Measurements from ENCODE around the gene ZNF235.
"Not testable (repeated sequence)": the region's sequence is repeated elsewhere in the genome, so short reads cannot be mapped to it uniquely, and the experiment has no call there.

ZNF235 gene

DNA sequence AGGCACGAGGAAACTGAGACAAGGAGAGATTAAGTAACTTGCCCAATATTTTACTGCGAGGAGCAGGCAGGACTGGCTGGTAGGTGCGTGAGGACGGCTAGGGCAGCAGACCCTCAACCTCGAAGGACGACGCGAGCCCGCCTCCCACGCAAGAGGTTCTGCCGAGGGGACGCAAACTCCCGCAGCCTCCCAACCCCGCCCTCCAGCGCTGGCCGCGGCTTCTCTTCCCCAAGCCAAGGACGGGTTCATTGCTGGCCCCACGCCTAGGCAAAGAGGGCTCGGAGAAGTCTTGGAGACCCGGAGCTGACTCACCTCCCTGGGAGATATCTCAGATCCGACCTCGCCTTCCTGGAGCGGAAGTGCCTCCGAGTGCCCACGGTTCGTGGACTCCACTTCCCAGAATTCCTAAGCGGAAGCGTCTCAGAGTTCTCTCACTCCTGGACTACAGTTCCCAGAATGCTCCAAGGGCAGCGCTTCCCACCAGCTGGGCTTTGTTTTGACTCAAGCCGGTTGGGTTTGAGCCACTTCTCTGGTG lies at the start of gene ZNF235:
Gene ZNF235, minus strand, starts transcription at position 367 of the 535 bp plus-strand sequence. CDS start 1,621 bp downstream, outside the sequence.
- DNase-seq = peak; percentile 5 to 92 (median 84)

- peak in 1 of 14 donors; percentile 74 for DNase-seq
Observed at GRCh38 chr19:44346556-44346955, 41.7 kb upstream of the ZNF235 start.

DNA sequence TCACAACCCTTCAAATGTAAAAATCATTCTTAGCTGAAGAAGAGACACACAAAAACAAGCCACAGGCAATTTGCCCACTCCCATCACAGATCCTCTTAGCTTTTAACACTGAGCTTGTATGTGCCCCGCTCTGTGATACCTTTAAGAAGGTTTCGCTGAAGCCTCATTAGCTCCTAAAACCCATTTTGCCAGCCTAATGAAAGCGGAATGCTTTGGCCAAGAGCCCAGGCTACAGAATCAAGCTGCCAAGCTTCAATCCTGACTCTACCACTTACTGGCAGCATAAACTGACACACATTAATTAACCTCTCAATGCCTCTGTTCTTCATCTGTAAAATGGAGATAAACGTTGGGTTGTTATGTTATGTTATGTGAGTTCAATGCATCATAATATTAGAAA lies 41.1 kb upstream of the ZNF235 start:
- DNase-seq = peak in 8 of 14 donors; percentile 2 to 82 (median 14)

- no peak for DNase-seq
Observed at GRCh38 chr19:44344255-44344654, 39.4 kb upstream of the ZNF235 start.

DNA sequence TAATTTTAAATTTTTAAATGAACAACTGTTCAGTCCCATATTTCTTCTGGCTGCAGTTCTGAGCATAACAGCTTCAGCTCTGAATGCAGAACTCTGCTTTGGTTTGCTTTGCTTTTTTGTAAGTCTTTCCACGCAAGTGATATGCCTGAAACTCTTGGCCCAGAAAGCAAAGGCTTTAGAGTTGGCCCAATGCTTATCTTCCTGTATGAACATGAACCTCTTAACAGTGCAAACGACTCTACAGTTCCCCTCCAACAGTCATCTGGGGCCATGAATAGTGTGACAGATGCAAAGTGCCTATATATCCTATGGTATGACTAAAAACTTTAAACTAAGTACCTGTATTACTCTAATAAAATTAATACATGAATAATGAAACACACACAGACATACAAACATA lies 37.0 kb upstream of the ZNF235 start:
- DNase-seq = no peak

DNA sequence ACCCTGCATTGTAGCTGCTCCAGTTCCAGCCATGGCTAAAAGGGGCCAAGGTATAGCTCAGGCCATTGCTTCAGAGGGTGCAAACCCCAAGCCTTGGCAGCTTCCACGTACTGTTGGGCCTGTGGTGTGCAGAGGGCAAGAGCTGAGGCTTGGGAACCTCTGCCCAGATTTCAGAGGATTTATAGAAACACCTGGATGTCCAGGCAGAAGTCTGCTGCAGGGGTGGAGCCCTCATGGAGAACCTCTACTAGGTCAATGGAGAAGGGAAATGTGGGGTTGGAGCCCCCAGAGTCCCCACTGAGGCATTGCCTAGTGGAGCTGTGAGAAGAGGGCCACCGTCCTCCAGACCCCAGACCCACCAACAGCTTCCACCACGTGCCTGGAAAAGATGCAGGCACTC lies 29.8 kb upstream of the ZNF235 start:
- DNase-seq = not testable (repeated sequence)

- DNase-seq = no peak
Observed at GRCh38 chr19:44332145-44332544, 27.3 kb upstream of the ZNF235 start.

DNA sequence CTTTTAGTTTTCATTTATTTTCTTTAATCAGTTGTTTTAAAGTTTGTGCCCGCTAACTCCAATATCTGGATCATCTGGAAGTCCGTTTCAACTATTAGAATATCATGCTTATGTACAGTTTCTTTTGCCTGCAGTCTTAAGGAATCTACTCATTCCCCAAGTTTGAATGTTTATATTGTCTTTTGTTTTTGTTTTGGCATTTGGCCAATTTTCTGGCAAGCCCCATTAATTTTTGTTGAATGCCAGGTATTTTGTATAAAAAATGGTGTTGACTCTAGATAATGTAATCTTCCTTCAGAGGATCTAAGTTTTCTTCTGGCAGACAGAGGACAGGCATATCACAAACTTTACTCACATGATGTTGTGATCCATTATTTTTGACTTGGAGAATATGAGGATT lies 11.1 kb upstream of the ZNF235 start:
- DNase-seq = no peak

GRCh38 chr19:44313231-44313630 lies 8.4 kb upstream of the ZNF235 start:
- DNase-seq = no peak

- DNase-seq = no peak
Observed at GRCh38 chr19:44308011-44308410, 3.2 kb upstream of the ZNF235 start.

- no peak for DNase-seq
Observed at GRCh38 chr19:44306283-44306682, 1.5 kb upstream of the ZNF235 start.

- no peak for DNase-seq
Observed at GRCh38 chr19:44305457-44305856, 632 bp upstream of the ZNF235 start.

DNA sequence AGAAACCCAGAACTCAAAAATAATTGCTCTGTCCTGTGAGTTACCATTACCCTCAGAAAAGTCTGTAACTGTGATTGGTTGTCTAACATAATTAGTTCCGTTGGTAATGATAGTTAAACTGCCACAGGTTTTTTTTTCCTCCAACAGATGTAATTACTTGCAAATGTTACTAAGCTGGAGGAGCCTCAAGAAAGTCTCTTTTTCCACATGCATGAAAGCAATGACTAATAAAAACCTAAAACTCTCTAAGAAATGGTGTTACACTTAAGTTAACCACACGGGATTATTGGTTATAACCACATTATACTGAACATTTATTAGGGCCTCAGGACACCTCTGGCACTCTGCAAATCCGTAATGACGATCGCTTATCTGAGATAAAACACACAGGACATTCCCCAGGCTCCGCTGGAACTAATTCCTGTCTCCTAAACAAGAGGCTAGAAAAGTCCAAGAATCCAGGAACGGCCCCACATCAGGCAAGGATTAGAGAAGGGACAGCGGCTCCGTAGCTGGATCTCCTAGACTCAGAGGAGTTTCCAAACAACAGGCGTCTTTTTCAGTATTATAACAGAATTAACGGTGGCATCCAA lies 753 bp downstream of the ZNF235 start:
- peak in 1 of 14 donors; percentile 5 for DNase-seq

GRCh38 chr19:44303320-44303719 lies 1.5 kb downstream of the ZNF235 start:
- no peak for DNase-seq

DNA sequence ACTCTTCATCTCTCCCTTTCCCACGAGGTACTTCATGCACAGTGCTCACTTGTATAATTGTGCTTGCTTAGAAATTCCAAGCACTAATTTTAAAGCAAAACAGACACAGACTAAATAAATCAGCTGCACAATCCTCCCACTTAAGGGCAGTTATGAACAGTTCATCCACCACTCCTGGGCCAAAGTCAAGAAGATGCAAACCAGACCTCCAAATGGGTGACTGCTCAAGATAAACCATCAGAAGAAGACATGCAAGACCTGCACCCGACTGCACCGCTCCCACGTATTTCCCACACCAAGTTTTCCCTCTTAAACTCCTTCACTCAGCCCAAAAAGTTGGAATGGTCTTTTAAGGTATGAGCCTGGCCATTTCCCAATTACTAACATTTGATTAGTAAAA lies 19.9 kb downstream of the ZNF235 start:
- no peak for DNase-seq

- DNase-seq = no peak
Observed at GRCh38 chr19:44282846-44283245, 22.0 kb downstream of the ZNF235 start.

DNA sequence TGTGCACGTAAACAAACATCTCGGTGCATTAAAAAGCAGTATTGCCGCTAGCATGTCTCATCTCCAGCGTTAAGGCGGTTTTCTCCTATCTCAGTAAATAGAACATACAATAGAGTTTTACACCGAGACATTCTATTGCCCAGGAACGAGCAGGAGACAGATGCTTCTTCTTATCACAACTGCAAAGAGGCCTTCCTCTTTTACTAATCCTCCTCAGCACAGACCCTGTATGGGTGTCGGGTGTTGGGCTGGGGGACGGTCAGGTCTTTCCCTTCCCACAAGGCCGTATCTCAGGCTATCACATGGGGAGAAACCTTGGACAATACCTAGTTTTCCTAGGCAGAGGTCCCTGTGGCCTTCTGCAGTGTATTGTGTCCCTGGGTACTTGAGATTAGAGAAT lies 23.9 kb downstream of the ZNF235 start:
- DNase-seq = no peak

DNA sequence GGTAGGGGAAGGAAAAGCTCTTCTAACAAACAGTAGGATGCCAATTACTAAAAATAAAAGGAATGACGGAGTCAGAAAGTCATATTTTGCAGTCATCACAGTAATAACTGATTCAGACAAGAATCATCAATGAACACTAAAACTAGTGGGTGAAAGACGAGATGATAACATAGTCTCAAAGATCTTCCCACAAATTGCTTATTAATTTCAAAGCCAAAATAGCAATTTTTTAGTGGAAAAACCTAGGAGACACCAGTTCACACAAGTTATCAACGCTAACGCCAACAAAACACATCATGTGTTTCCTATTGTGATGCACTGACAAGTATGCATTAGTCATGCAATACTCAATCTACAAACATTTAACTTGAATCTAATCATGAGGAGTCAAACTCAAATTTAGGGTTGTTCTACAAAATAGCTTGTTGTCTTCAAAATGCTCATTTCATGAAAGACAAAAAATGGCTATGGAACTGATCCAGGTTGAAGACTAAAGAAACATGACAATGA lies 26.6 kb downstream of the ZNF235 start:
- DNase-seq = no peak

DNA sequence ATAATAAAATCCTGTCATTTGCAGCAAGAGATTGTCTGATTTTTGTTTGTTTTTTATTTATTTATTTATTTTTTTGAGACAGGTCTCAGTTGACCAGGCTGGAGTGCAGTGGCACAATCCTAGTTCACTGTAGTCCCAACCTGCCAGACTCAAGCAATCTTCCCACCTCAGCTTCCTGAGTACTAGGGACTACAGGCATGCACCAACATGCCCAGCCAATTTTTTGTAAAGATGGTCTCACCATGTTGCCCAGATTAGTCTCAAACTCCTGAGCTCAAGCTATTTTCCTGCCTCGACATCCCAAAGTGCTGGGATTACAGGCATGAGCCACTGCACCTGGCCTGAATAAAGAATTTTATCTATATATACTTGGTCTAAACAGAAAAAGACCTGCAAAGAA lies 27.5 kb downstream of the ZNF235 start:
- no peak for DNase-seq

DNA sequence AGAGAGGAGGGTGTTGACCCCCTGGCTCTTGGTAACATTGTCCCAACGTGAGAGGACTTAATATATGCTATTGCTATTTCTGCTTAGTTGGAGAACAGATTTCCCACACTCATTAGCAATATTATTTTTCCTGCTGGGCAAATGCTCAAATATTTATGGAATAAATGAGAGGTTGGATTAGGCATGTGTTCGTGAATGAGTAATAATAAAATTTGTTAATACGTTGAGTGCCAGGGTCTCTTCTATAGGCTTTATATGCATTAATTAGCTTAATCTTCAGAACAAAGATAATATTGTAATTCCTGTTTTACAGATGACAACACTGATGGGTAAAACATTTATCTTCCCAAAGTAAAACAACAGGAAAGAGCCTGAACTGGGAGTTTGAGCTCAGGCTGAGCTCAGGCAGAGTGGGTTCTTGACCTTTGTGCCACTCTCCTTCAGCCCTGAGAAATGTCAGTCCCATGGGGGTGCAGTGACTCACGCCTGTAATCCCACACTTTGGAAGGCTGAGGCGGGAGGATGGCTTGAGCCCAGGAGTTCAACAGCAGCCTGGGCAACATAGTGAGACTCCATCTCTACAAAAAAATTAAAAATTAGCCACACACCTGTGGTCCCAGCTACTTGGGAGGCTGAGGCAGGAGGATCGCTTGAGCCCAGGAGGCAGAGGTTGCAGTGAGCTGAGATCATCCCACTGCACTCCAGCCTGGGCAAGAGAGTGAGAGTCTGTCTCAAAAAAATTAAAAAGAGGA lies 44.0 kb downstream of the ZNF235 start:
- DNase-seq = no peak

DNA sequence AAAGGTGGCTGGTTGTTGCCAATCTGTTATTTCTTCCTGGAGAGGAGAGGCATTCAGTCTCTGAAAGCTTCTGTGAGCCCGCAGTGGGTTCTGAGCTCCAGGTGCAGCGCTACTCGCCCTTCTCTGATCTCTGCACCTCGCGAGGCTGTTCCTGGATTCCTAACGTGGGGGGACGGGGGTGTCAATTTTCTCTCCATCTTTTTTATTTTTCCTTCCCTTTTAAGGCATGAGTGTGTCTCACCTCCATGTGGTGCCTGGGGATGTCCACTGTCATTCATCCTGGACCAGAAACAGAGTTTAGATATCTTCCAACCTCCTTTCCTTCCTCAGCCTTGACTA lies 44.5 kb downstream of the ZNF235 start:
- no peak for DNase-seq

GRCh38 chr19:44258835-44259413 lies 45.9 kb downstream of the ZNF235 start:
- no peak for DNase-seq

DNA sequence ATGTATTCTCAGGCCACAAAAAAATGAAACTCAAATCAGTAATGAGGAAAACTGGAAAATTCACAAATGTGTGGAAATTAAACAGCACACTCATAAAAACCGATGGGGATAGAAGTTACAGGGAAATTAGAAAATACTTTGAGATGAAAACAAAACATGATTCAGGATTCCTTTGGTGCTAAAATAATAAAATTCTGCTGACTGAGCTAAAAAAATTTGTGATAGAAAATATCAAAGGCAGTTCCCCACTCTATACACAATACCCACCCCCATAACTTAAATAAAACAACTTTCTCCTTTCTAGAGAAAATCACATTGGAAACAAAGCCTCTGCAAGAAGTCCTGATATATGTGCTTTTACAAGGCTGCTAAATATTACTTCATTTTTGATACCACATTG lies 46.7 kb downstream of the ZNF235 start:
- no peak for DNase-seq

All from C1 segment of cervical spinal cord (tissue), 14 donors.